ENCODE measurements around the gene WIPF2. TPM values are rescaled to one million over a fixed set of nuclear protein-coding genes. Genes with fewer than 3 reads are reported as not detected.

Gene WIPF2
- total RNA-seq, 1 donor from 2014 or later: 38.3 TPM

DNA sequence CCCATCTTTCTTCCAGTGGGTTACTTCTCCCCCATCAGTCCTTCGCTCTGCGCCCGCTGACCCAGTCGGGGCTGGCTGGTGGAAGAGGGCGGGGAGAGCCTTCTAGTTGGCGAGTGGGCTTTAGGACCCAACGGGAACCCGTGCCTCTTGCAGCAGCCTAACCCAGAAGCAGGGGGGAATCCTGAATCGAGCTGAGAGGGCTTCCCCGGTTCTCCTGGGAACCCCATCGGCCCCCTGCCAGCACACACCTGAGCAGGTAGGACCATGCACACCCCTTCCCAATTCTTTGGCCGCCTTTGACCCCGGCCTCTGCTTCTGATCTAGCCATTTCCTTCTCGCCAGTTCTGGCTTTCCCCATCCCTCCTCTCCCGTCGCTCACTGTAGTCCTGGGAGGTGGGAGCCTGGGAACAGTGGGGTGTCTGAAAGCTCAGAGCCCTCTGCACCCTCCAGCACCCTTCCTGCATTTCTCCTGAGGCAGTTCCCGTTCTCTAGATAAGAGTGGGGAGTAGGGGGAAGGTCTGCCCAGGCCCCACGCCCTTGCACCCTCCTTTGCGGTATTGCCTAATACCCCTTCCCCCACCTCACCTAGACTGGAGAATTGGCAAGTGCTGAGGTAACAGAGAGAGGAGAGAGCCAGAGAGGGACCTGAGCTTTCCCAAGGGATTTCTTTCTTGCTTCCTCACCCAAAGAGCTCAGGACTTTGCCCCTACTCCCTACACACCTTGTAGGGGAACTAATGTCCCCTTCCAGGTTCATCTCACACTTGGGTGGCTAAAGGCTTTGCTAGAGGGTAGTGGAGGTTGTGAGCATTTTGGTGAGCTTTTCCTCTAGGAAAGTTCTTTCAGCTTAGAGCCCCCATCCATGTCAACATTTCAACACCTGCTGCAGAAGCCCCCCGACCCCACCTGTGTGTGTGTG is 90.2 kb downstream of the WIPF2 start, which contains the start of gene RARA:
TSS of gene RARA (plus strand) at position 150 of the 918 bp plus-strand sequence. CDS start 22,039 bp downstream, outside the sequence.
- DNase-seq: peak; percentile 83
- intact Hi-C loops (cut with DNase I): no loop called here
- TF ChIP-seq, protein P1, sequence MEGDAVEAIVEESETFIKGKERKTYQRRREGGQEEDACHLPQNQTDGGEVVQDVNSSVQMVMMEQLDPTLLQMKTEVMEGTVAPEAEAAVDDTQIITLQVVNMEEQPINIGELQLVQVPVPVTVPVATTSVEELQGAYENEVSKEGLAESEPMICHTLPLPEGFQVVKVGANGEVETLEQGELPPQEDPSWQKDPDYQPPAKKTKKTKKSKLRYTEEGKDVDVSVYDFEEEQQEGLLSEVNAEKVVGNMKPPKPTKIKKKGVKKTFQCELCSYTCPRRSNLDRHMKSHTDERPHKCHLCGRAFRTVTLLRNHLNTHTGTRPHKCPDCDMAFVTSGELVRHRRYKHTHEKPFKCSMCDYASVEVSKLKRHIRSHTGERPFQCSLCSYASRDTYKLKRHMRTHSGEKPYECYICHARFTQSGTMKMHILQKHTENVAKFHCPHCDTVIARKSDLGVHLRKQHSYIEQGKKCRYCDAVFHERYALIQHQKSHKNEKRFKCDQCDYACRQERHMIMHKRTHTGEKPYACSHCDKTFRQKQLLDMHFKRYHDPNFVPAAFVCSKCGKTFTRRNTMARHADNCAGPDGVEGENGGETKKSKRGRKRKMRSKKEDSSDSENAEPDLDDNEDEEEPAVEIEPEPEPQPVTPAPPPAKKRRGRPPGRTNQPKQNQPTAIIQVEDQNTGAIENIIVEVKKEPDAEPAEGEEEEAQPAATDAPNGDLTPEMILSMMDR (IDR thresholded peaks at IDR 0.05): no peak
- H3K4me3 ChIP-seq: peak within 1 kb of the TSS; percentile 52
- ATAC-seq: peak; percentile 68
- H3K27me3 ChIP-seq: no peaks in the 10 kb centered on the region
- H3K4me1 ChIP-seq: peaks cover 87% of the 10 kb centered on the region
- H3K27ac ChIP-seq: peak within 1 kb of the TSS; percentile 82
- no peaks in the 10 kb centered on the region for H3K9me3 ChIP-seq
- H3K36me3 ChIP-seq: no peaks in the 10 kb centered on the region

DNA sequence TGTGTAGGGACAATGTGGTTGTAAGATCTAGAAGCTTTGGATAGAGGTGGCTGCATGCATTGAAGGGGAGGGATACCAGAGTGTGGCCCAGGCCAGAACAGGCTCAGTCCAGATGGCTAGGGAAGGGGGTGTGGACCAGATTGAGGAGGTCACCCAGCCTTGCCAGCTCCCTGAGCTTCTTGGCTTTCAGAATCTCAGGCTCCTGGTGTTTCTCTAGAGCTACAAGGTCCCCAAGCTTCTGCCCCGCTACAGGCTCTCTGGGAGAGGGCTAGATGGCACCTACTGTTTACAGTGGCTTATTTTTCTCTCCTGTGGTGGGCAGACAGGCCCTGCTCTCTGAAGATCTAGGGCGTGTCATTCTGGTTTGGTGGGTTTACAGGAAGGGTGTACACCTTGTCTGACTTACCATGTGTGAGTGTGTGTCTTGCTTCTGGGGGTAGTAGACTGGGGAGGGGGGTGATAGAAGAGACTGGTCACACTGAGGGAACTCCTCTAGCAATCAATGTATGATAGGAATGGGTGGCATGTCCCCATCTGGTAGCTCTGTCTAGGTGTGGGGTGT is 90.9 kb downstream of the WIPF2 start:
- intact Hi-C loops (cut with DNase I): no loop called here
- DNase-seq: peak; percentile 63

DNA sequence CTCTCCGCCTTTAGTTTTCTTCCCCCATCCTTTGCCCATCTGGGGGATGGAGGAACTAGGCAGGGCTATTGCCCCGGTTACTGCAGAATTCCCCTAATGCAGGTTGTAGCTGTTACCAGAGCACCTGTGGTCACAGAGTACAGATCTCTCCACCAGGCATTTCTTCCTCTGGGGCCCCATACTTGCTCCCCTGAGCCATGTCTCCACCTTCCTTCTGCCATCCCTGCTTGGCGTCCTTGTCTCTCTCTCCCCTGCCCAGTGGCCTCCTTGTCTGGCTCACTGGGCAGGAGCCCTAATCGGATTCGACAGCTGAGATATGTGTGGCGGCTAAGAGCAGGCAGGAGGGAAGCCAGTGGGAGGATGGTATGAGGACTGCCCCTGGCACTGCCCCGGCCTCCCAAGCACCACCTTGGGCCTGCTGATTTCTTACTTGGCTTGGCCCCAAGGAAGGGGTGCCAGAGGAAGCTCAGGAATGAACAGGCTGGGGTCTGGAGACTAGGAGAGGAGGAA is 91.8 kb downstream of the WIPF2 start:
- ATAC-seq (no peak), DNase-seq (no peak)
- Histone ChIP-seq H3K9me3 (no peaks in the 10 kb centered on the region), H3K4me3 (no peak overlapping the region), H3K27me3 (no peaks in the 10 kb centered on the region), H3K27ac (peak overlapping the region; percentile 63), H3K36me3 (no peaks in the 10 kb centered on the region), H3K4me1 (peaks cover 96% of the 10 kb centered on the region)
- TF ChIP-seq, protein P1 (IDR thresholded peaks at IDR 0.05): no peak
- intact Hi-C loops (cut with DNase I): no loop called here

More for the DNA sequence above, 90.9 kb downstream of the WIPF2 start:
- Histone ChIP-seq H3K9me3 (no peaks in the 10 kb centered on the region), H3K4me1 (peaks cover 88% of the 10 kb centered on the region), H3K4me3 (peak overlapping the region; percentile 52), H3K27ac (peak overlapping the region; percentile 68), H3K27me3 (no peaks in the 10 kb centered on the region), H3K36me3 (no peaks in the 10 kb centered on the region)
- peak; percentile 14 for ATAC-seq
- TF ChIP-seq, protein P1 (IDR thresholded peaks at IDR 0.05): no peak

DNA sequence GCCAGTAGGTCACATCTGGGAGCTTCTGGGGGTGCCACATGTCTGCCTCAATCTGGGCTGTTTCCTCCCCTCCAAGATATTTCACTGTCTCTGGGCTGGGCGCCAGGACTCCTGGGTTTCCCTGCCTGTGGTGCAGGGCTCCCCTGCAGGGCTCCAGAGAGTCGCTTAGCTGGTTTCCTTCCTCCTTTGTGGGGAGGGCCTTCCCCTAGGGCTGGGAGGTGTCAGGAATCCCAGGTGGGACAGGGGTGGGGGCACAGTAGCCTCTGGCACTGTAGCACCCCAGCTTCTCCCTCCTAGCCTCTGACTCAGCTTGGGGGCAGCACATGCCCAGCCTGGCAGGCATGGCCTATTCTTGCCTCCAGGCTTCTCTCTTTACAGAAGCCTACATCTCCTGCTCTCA is 92.5 kb downstream of the WIPF2 start:
- peak; percentile 82 for DNase-seq
- peak; percentile 14 for ATAC-seq
- Histone ChIP-seq H3K27me3 (no peaks in the 10 kb centered on the region), H3K36me3 (no peaks in the 10 kb centered on the region), H3K4me1 (peaks cover 96% of the 10 kb centered on the region), H3K4me3 (no peak overlapping the region), H3K27ac (peak overlapping the region; percentile 63), H3K9me3 (no peaks in the 10 kb centered on the region)
- intact Hi-C loops (cut with DNase I): no loop called here
- TF ChIP-seq, protein P1 (IDR thresholded peaks at IDR 0.05): no peak

DNA sequence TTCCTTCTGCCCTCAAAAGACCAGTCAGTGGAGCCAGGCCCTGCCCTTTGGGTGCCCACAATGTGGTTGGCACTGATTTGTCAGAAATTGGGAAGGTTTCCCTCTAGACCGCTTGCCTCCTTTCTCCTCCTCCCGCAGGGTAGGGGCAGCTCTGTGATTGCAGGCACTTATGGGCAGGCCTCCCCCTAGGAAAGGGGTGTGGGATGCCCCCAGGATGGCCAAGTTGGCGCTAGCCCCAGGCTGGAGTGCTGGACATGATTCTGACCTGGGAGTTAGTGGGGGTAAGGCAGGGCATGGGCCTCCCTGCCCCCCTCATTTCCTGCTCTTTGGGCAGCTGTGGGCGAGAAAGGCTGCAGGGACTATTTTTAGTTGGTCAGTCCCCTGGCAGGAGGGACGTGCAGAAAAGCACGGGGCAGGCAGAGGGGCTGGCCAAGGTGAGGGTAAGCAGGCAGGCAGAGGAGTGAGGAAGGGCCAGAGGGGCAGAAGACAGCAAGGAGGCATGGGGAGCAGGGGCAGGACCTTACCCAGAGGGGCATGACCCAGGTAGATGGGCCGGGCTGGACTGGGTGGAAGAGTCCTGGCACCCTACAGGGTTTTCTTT is 93.1 kb downstream of the WIPF2 start:
- H3K27me3 ChIP-seq: no peaks in the 10 kb centered on the region
- peaks cover 96% of the 10 kb centered on the region for H3K4me1 ChIP-seq
- H3K27ac ChIP-seq: peak overlapping the region; percentile 63
- peak; percentile 68 for DNase-seq
- no peak for ATAC-seq
- H3K36me3 ChIP-seq: no peaks in the 10 kb centered on the region
- TF ChIP-seq, protein P1 (IDR thresholded peaks at IDR 0.05): no peak
- intact Hi-C loops (cut with DNase I): no loop called here
- no peaks in the 10 kb centered on the region for H3K9me3 ChIP-seq
- H3K4me3 ChIP-seq: no peak overlapping the region
